HUES48 (cell line): ENCODE data around the gene TPST2.

ENCODE experiments used
- H3K27ac ChIP-seq: one replicate; pipeline ENCODE4 v1.7.0; 2013; ENCODE audit warnings: low read depth, low read length, inconsistent platforms
- H3K27me3 ChIP-seq: 2 replicates; pipeline ENCODE4 v1.6.1; 2013; ENCODE audit warnings: mild to moderate bottlenecking, low read length; ENCODE audit not compliant: control insufficient read depth, insufficient read depth
- H3K36me3 ChIP-seq: 2 replicates; pipeline ENCODE4 v1.6.1; 2013; ENCODE audit warnings: low read length; ENCODE audit not compliant: control insufficient read depth, insufficient read depth
- H3K4me1 ChIP-seq: 2 replicates; pipeline ENCODE4 v1.6.1; 2013; ENCODE audit warnings: mild to moderate bottlenecking, low read length; ENCODE audit not compliant: control insufficient read depth, insufficient read depth
- H3K4me3 ChIP-seq: 2 replicates; pipeline ENCODE4 v1.5.1; 2013; ENCODE audit warnings: mild to moderate bottlenecking, low read depth, low read length
- H3K9ac ChIP-seq: 2 replicates; pipeline ENCODE4 v1.6.1; 2013; ENCODE audit warnings: mild to moderate bottlenecking, low read depth, low read length, moderate library complexity
- H3K9me3 ChIP-seq: 2 replicates; pipeline ENCODE4 v1.6.1; 2013; ENCODE audit warnings: low read length; ENCODE audit not compliant: control insufficient read depth, insufficient read depth

Gene TPST2

DNA sequence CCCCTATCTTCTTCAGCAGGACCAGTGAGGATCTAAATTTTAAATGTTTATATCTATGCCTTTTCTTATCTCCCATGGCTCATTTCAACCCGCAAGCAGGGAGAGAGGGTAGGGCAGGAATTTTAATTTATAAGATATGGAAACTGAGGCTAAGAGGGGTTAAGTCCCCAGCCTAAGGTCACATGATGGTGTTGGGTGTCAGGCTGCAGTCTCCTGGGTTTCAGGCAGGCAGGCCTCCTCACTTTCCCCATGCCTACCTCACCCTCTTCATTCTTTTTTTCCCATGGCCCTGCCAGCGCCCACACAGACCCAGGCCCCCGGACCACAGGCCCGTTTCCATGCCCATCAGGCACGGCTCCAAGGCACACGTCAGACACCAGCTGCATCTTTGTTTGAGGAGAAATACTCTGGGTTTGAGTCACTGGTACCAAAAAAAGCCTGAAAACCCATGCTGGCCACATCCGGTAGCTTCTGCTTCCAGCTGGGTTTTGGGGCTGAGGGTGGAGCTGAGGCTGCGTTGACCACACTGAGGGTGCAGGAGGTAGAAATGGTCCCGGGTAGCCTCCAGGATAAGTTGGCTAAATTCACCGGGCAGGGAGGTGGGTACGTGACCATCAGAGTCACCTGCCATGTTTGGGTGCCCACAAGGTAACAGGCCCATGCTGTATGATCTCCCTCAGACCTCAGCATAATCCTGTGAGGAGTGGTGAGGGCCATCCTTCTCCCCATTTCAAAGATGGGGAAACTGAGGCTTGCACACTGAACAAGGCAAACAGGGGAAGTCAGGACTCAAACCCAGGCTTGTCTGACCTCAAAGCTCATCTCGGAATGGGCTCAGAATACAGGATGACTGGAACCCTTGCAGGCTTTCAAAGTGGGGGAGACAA is 20.4 kb upstream of the TPST2 start:
- Histone ChIP-seq H3K4me1 (peaks cover 51% of the 10 kb centered on the region), H3K27me3 (peaks cover 27% of the 10 kb centered on the region), H3K4me3 (no peak overlapping the region), H3K9ac (no peak overlapping the region), H3K9me3 (no peaks in the 10 kb centered on the region), H3K27ac (no peak overlapping the region), H3K36me3 (no peaks in the 10 kb centered on the region)

DNA sequence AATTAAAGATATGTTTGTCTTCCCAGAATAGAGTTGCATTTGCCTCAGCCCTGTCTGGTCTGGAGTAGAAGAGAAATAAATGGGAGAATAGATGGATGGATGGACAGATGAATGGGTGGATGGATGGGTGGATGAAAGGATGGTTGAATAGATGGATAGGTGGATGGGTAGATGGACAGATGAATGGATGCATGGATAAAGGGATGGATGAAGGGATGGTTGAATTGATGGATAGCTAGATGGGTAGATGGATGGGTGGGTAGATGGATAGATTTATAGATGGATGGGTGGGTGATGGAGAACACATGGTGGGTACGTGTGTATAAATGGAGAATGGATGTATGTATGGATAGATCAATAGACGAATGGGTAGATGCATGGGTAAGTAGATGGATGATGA is 19.4 kb upstream of the TPST2 start:
- H3K4me3 ChIP-seq = no peak overlapping the region
- no peak overlapping the region for H3K27ac ChIP-seq
- no peak overlapping the region for H3K9ac ChIP-seq
- H3K9me3 ChIP-seq = no peaks in the 10 kb centered on the region
- peaks cover 41% of the 10 kb centered on the region for H3K4me1 ChIP-seq
- H3K36me3 ChIP-seq = no peaks in the 10 kb centered on the region
- peaks cover 17% of the 10 kb centered on the region for H3K27me3 ChIP-seq

DNA sequence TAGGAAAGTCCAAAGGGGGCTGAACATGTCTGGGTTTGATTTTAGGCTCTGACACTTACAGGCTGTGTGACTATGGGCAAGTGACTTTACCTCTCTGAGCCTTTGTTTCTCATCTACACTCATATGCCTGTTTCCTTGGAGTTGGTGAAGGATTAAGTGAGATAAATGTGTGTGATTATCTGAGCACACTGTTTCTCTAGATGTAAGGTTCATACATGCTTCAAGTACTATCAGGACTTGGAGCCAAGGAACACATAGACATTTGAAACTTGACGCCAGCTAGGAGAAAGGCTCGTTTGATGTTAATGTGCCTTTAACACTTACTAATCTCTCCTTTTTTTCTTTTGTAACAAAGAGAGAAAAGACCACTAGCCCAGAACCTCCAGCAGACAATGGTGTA is 18.2 kb upstream of the TPST2 start:
- Histone ChIP-seq H3K9me3 (no peaks in the 10 kb centered on the region), H3K4me3 (peak overlapping the region; percentile 27; the same call in 1 of the 2 replicates)

DNA sequence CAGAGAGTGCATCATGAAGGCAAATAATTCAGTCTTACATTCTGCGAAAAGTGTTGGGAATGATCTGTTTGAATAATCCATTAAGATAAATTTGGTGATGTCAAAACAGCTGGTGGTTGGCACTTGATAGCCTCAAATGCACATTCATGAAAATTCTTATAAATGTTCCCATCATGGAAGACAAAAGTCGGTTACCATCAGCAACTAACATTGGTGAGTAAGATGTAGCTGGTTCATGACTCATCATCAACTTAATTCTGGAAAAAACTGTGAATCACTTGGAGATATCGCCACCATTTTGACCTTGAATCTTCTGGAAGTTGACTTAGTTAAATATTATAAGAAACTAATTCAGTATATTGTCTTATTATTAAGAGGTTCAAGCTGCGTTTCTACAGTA is 16.7 kb upstream of the TPST2 start:
- Histone ChIP-seq H3K4me3 (no peak overlapping the region), H3K9me3 (no peaks in the 10 kb centered on the region), H3K27me3 (no peaks in the 10 kb centered on the region), H3K4me1 (peaks cover 26% of the 10 kb centered on the region), H3K9ac (no peak overlapping the region), H3K36me3 (no peaks in the 10 kb centered on the region), H3K27ac (no peak overlapping the region)

More for the DNA sequence above, 18.2 kb upstream of the TPST2 start:
- H3K4me1 ChIP-seq = peaks cover 37% of the 10 kb centered on the region
- peak overlapping the region; percentile 67 for H3K27ac ChIP-seq
- H3K27me3 ChIP-seq = peaks cover 15% of the 10 kb centered on the region
- no peak overlapping the region for H3K9ac ChIP-seq
- H3K36me3 ChIP-seq = no peaks in the 10 kb centered on the region

DNA sequence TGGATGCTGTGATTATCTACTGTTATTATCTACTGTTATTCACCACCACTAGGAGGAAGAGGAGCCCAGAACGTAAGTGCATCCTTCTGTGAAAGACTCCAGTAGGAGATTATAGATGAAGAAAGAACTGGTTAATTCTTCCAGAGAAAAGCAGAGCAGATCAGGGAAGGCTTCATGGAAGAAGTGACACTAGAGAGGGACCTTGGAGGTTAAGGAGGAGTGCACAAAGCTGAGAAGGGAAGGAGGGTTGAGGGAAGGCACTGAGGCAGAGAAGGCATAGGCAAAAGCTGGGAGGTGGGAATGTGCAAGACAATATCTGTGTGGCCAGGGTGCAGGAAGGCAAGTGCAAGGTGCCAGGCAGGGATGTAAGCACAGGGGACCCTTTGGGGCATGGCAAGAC is 14.4 kb upstream of the TPST2 start:
- Histone ChIP-seq H3K36me3 (no peaks in the 10 kb centered on the region), H3K27me3 (no peaks in the 10 kb centered on the region), H3K4me1 (peaks cover 29% of the 10 kb centered on the region), H3K9me3 (no peaks in the 10 kb centered on the region), H3K9ac (no peak overlapping the region), H3K27ac (no peak overlapping the region), H3K4me3 (no peak overlapping the region)

DNA sequence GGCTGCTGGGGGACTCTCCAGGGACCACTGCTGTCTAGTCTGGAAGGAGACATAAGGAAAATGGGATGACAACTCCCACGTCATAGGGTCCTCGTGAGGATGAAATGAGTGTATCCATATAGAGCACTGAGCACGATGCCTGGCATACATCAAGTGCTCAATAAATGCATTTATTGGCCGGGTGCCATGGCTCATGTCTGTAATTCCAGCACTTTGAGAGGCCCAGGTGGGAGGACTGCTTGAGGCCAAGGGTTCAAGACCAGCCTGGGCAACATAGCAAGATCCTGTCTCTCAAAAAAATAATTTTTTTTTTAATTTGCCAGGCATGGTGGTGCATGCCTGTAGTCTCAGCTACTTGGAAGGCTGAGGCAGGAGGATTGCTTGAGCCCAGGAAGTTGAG is 12.2 kb upstream of the TPST2 start:
- Histone ChIP-seq H3K9ac (no peak overlapping the region), H3K27ac (no peak overlapping the region), H3K36me3 (no peaks in the 10 kb centered on the region), H3K9me3 (no peaks in the 10 kb centered on the region), H3K27me3 (no peaks in the 10 kb centered on the region), H3K4me3 (no peak overlapping the region), H3K4me1 (peaks cover 8% of the 10 kb centered on the region; the same call in 1 of the 2 replicates)

DNA sequence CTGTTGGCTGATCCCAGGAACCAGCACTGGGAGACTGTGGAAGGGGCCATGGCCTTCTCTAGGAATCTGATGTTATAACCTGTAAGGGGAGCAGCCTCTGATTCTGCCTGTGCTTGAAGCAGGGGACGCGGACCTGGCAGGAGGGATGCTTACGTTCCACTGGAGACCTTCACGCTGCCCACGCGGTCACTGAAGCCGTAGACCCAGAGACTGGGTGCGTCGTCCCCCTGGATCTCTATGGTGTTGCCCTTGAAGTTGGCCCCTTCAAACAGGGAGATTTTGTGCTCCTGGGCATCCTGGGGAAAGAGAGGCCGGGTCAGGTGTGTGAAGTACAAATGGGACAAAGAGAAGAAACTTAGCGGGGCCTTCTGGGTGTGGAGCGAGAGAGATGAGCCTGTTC is 11.8 kb upstream of the TPST2 start:
- H3K27ac ChIP-seq = no peak overlapping the region
- H3K27me3 ChIP-seq = no peaks in the 10 kb centered on the region
- no peaks in the 10 kb centered on the region for H3K9me3 ChIP-seq
- H3K4me1 ChIP-seq = peaks cover 8% of the 10 kb centered on the region; the same call in 1 of the 2 replicates
- no peak overlapping the region for H3K9ac ChIP-seq
- H3K4me3 ChIP-seq = no peak overlapping the region
- no peaks in the 10 kb centered on the region for H3K36me3 ChIP-seq

DNA sequence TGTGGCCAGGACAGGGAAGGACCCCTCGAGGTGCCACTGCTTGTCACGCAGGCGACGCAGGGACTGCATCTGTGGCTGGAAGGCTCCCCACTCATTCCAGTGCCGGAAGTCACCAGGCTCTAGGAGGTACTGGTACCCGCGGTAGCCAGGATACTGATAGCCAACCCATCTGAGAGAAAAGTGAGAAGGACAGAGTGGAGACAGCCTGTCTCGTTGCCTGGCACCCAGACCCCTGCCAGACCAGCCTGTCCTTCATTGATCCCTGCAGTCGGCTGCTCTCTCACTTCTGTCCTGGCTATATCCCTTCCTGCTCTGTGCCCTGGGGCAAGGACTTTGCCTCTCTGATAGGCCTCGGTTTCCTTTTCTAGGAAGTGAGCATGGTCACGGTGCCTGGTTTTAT is 9.6 kb upstream of the TPST2 start:
- Histone ChIP-seq H3K27me3 (no peaks in the 10 kb centered on the region), H3K9ac (no peak overlapping the region), H3K9me3 (no peaks in the 10 kb centered on the region), H3K4me3 (no peak overlapping the region), H3K4me1 (peaks cover 8% of the 10 kb centered on the region; the same call in 1 of the 2 replicates), H3K36me3 (no peaks in the 10 kb centered on the region), H3K27ac (no peak overlapping the region)

DNA sequence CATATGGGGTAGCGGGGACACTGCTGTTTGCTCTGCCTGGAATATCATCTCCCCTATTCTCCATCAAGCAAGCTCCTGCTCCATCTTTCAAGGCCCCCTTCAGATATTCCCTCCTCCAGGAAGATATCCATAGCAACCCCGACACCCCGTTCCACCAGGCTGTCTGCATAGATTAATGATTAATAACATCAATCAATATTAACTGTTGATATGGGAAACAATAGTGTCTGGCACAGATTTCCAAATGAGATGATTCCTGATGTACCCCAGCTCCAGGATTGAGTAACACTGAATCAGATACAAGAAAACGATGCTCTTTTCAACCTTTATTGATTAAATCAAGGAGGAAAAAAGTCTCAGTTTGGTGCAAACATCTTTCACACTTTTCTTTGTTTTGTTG is 7.5 kb upstream of the TPST2 start:
- no peak overlapping the region for H3K4me3 ChIP-seq
- H3K9ac ChIP-seq = no peak overlapping the region
- no peaks in the 10 kb centered on the region for H3K27me3 ChIP-seq
- H3K27ac ChIP-seq = no peak overlapping the region
- no peaks in the 10 kb centered on the region for H3K9me3 ChIP-seq
- no peaks in the 10 kb centered on the region for H3K36me3 ChIP-seq
- peaks cover 12% of the 10 kb centered on the region for H3K4me1 ChIP-seq

DNA sequence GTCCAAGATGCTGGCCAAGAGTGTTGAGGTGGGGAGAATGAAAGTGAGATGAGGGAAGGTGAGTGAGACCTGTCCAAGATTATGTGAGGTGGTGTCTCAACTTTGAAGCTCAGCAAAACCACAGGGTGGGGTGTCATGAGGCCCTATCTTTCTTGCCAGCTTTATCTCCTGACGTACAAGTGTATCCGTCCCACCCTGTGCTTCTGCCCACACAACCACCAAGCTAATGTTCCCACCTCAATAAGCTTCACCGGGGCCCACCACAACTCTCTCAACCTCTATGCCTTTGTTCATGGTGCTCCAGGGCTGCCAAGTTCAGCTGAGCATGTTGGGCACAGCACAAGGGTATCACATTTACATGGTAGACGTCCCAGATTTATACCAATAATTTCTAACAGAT is 7.1 kb upstream of the TPST2 start:
- Histone ChIP-seq H3K9ac (no peak overlapping the region), H3K4me3 (no peak overlapping the region)

DNA sequence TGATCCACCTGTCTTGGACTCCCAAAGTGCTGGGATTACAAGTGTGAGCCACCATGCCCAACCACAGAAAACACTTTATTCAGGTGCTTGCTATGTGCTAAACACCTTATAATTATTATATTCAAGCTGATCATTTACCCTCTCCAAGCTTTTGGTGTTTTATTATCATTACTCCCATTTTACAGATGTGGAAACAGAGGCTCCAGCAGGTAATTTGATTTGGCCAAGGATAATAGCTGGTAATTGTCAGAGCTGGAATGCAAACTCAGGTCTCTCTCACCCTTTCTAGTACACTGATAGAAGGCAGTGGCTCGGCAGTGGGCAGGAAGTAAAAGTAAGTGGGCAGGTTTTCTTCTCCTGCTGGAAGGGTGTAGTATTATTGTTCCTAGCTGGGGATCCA is 3.8 kb upstream of the TPST2 start:
- Histone ChIP-seq H3K4me3 (no peak overlapping the region), H3K4me1 (peaks cover 4% of the 10 kb centered on the region; the same call in 1 of the 2 replicates), H3K27ac (no peak overlapping the region), H3K27me3 (no peaks in the 10 kb centered on the region), H3K36me3 (no peaks in the 10 kb centered on the region), H3K9ac (no peak overlapping the region), H3K9me3 (no peaks in the 10 kb centered on the region)

More for the DNA sequence above, 7.1 kb upstream of the TPST2 start:
- Histone ChIP-seq H3K9me3 (no peaks in the 10 kb centered on the region), H3K27ac (no peak overlapping the region), H3K27me3 (no peaks in the 10 kb centered on the region), H3K4me1 (peaks cover 12% of the 10 kb centered on the region), H3K36me3 (no peaks in the 10 kb centered on the region)
